WERI-Rb-1 (cell line): ENCODE results near the gene COL23A1.

Source experiments
- DNase-seq: peaks from one replicate; pipeline ENCODE4 v3.0.0-alpha.2; 2020
- H3K27ac ChIP-seq: fragments of 250-450 bp; sonication (Bioruptor Pico); 2 replicates; pipeline ENCODE4 v1.5.1; 2020; ENCODE audit warnings: mild to moderate bottlenecking, moderate library complexity
- H3K27me3 ChIP-seq: fragments of 250-450 bp; sonication (Bioruptor Pico); 2 replicates; pipeline ENCODE4 v1.5.1; 2021; ENCODE audit warnings: mild to moderate bottlenecking, low read depth, moderate library complexity; ENCODE audit not compliant: insufficient read depth, severe bottlenecking
- H3K36me3 ChIP-seq: fragments of 250-450 bp; sonication (Bioruptor Pico); 2 replicates; pipeline ENCODE4 v1.5.1; 2020; ENCODE audit warnings: mild to moderate bottlenecking, moderate library complexity
- H3K4me3 ChIP-seq: 2 replicates; pipeline ENCODE4 v1.5.1; 2011; ENCODE audit warnings: low read depth, mild to moderate bottlenecking, control low read depth, low read length
- H3K9me3 ChIP-seq: fragments of 250-450 bp; sonication (Bioruptor Pico); 2 replicates; pipeline ENCODE4 v1.5.1; 2021; ENCODE audit warnings: mild to moderate bottlenecking, moderate library complexity; ENCODE audit not compliant: severe bottlenecking
- TF ChIP-seq, protein P1 (sequence below): IDR thresholded peaks from 2 replicates; pipeline ENCODE4 v1.5.1; 2011; ENCODE audit warnings: low read depth, mild to moderate bottlenecking, control low read depth, inconsistent platforms, low read length

COL23A1 gene

DNA sequence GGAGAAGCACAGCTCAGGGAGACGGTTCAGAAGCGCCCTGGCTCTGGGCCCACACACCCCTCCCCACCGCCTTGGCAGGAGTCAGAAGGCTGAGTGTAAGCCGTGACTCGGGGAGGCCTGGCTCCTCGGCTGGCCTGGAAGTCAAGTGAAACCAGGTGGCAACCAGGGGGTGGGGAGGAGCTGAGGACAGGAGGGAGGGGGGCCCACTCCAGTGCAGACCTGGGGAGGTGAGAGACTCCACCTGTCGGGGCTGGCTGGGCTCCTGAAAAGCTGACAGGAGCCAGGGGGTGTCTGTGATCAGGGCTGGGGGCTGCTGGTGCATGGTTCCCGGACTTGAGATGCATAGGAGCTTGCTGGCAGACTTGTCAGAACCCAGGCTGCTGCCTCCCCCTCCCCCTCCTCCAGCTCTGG, 207.4 kb downstream of the COL23A1 start:
- Histone ChIP-seq H3K9me3 (no peaks in the 10 kb centered on the region), H3K27ac (no peak overlapping the region), H3K36me3 (no peaks in the 10 kb centered on the region), H3K27me3 (no peaks in the 10 kb centered on the region), H3K4me3 (no peak overlapping the region)
- TF ChIP-seq, protein P1, sequence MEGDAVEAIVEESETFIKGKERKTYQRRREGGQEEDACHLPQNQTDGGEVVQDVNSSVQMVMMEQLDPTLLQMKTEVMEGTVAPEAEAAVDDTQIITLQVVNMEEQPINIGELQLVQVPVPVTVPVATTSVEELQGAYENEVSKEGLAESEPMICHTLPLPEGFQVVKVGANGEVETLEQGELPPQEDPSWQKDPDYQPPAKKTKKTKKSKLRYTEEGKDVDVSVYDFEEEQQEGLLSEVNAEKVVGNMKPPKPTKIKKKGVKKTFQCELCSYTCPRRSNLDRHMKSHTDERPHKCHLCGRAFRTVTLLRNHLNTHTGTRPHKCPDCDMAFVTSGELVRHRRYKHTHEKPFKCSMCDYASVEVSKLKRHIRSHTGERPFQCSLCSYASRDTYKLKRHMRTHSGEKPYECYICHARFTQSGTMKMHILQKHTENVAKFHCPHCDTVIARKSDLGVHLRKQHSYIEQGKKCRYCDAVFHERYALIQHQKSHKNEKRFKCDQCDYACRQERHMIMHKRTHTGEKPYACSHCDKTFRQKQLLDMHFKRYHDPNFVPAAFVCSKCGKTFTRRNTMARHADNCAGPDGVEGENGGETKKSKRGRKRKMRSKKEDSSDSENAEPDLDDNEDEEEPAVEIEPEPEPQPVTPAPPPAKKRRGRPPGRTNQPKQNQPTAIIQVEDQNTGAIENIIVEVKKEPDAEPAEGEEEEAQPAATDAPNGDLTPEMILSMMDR = no peak
- peak; percentile 51 for DNase-seq

DNA sequence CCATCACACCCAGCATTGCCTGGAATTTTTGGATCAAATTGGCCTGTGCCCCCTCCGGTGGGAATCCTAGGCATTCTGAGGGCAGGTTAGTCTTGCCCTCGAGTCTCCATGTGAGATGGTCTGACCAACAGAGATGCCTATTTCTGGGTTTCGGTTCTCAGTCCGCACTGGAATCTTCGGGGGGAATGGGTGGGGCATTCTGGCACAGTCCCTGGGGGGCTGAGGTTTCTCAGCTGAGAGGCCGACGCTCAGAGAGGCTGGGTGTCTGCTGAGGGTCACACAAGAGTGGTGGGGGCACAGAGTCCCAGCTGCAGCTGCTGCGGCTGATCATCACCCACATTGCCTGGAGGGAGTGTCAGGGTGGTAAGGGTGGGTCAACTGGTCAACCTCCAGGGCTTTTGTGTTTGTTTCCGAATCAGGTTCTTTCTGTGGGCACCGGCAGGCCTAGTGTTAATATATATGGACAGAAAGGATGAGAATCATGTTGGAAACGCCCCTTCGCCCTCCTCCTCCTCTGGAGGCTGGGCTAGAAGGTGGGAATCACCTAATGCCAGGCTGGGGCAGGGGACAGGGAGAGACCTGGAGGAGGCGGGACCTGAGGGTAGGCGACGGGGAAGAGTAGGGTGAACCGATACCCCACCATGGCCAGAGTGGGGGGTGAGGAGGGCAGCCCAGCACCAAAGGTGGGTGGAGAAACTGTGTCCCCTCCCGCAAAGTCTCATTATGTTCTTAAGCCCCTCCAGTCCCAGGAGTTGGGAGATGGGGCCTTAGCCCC, 208.1 kb downstream of the COL23A1 start:
- no peak overlapping the region for H3K27ac ChIP-seq
- H3K36me3 ChIP-seq = no peaks in the 10 kb centered on the region
- no peaks in the 10 kb centered on the region for H3K9me3 ChIP-seq
- H3K27me3 ChIP-seq = no peaks in the 10 kb centered on the region
- TF ChIP-seq, protein P1 = no peak
- DNase-seq = no peak
- H3K4me3 ChIP-seq = no peak overlapping the region

DNA sequence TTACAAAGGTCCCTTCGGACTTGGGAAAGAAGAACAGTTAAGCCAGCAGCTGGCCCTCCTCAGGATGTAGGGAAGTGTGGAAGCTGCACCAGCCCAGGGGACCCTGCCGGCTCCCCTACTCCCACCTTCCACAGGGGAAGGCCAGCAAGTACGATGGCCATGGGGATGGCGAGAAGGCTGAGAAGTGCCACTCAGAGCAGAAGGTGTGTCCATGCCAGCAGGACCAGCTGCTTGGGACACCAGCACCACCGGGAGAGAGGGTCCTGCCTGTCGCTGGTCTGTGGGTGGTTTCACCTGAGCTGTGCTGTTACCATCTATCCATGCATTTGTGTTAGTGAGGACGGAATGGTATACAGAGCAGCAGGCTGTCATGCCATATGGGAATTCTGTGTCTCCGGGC, 209.0 kb downstream of the COL23A1 start:
- Histone ChIP-seq H3K27ac (no peak overlapping the region), H3K4me3 (no peak overlapping the region), H3K27me3 (no peaks in the 10 kb centered on the region), H3K9me3 (no peaks in the 10 kb centered on the region), H3K36me3 (no peaks in the 10 kb centered on the region)
- TF ChIP-seq, protein P1 = no peak
- no peak for DNase-seq

DNA sequence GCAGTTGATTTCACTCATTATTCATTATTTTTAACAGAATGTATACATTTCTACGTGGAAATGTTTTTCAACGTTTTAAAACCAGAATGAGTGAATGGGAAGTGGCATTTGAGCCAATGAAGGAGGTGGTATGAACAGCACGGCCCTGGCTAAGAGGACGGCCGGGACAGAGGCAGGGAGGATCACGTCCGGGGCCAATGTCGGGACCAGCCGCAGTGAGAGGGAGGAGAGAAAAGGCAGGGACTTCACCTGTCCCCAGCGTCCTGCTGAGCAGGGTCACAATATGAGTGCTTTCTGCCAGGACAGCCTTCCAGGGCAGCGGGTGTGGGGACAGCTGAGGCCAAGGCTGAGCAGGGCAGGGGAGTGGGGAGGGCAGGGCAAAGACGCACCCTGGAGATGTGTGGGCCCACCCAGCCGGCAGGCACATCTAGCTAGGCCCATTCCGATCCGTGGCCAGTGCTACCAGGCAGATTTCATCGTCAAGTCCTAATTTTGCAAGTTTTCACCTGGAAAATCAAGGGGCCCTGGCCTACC, 209.6 kb downstream of the COL23A1 start:
- no peaks in the 10 kb centered on the region for H3K27me3 ChIP-seq
- H3K36me3 ChIP-seq = no peaks in the 10 kb centered on the region
- no peak for DNase-seq
- H3K4me3 ChIP-seq = no peak overlapping the region
- no peak overlapping the region for H3K27ac ChIP-seq
- H3K9me3 ChIP-seq = no peaks in the 10 kb centered on the region
- TF ChIP-seq, protein P1 = no peak

DNA sequence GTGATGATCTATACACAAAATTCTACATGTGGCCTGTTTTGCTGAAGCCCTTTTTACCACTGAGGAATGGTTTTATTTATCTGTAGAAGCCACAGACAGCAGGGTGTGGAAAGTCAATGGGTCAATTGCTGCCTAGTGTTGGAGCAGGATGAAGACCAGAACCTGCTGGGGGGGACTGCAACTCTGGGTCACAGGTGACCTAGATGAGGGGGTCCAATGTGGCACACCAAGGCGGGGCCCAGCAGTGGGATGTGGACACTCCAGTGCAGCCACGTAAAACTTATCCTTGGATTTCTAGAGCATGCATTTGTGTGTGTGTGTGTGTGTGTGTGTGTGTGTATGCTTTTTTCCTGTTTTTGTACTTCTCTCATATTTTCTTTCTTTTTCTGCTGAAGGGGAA, 210.1 kb downstream of the COL23A1 start:
- TF ChIP-seq, protein P1 = no peak

More for the DNA sequence above, 210.1 kb downstream of the COL23A1 start:
- no peak overlapping the region for H3K4me3 ChIP-seq
- DNase-seq = no peak
- H3K27me3 ChIP-seq = no peaks in the 10 kb centered on the region
- H3K36me3 ChIP-seq = no peaks in the 10 kb centered on the region
- H3K9me3 ChIP-seq = no peaks in the 10 kb centered on the region
- H3K27ac ChIP-seq = no peak overlapping the region
